ENCODE data around the gene TUBGCP2. TPM values are rescaled to one million over a fixed set of nuclear protein-coding genes. Genes with fewer than 3 reads are reported as not detected.

The TUBGCP2 gene
- total RNA-seq, 1 donor from 2014 or later: 39.4 TPM

GRCh38 chr10:133346413-133346812 lies 37.7 kb upstream of the TUBGCP2 start:
- intact Hi-C loops (cut with DNase I): no loop called here
- no peak for DNase-seq (ENCODE audit: low spot score)

- DNase-seq (ENCODE audit: low spot score): no peak
- intact Hi-C loops (cut with DNase I): no loop called here
Measured at GRCh38 chr10:133344236-133344635, 35.6 kb upstream of the TUBGCP2 start.

GRCh38 chr10:133343558-133343957 lies 34.9 kb upstream of the TUBGCP2 start:
- intact Hi-C loops (cut with DNase I): no loop called here
- DNase-seq (ENCODE audit: low spot score): no peak

GRCh38 chr10:133342942-133343341 lies 34.3 kb upstream of the TUBGCP2 start:
- DNase-seq (ENCODE audit: low spot score): no peak
- intact Hi-C loops (cut with DNase I): no loop called here

DNA sequence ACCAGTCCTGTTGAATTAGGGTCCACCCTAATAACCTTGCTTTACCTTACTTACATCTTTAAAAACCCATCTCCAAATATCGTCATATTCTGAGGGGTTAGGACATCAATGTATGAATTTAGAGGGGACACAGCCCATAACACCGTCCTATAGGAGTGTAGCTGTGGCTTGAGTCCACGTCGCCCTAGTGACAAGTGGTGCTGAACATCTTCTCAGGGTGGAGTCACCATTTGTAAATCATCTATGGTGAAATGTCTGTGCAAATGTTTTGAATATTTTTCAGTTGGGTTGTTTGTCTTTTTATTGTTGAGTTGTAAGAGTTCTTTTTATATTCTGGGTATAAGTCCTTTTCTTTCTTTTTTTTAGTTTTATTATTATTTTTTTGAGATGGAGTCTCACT lies 33.3 kb upstream of the TUBGCP2 start:
- intact Hi-C loops (cut with DNase I): no loop called here
- no peak for DNase-seq (ENCODE audit: low spot score)

GRCh38 chr10:133339708-133340380 lies 31.2 kb upstream of the TUBGCP2 start:
- intact Hi-C loops (cut with DNase I): no loop called here
- no peak for DNase-seq (ENCODE audit: low spot score)

- DNase-seq (ENCODE audit: low spot score): no peak
- intact Hi-C loops (cut with DNase I): no loop called here
Measured at GRCh38 chr10:133338080-133339071, 29.7 kb upstream of the TUBGCP2 start.

DNA sequence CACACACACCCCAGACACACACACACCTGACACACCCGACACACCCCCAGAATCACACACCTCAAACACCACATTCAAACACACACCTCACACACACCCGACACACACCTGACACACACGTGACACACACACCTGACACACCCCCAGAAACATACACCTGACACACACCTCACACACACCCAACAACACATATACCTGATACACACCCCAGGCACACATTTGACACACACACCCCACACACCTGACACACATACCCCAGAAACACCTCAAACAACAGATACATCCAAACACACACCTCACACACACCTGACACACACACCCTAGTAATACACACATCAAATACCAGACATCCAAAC lies 28.7 kb upstream of the TUBGCP2 start:
- intact Hi-C loops (cut with DNase I): no loop called here
- DNase-seq (ENCODE audit: low spot score): no peak

DNA sequence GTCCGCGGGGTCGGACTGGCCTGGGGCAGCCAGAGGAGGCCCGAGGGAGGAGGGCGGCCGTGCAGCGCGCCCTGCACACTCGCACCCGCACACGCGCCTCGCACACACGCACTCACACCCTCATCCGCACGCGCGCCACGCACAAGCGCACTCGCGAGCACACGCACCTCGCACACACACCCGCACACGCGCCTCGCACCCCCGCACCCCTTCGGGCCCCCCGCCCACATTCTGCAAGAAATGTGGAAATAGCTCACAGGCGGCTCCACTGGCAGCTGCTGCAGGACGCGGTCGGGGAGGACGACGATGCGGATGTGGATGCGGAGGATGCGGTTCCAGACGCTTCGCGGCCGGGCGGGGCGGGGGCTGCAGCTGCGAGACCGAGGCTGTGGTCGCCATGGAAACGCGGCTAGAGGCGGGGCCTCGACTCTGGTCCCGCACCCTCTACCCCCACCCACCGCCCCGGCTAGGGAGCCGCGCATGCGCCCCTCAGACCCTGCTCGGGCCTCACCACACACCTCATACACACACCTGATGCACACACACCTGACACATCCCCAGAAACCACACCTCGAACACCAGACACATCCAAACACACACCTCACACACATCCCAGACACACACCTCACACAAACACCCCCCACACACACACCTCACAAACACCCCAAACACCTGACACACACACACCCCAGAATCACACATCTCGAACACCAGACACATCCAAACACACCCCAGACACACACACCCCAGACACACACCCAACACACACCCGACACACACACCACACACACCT lies 28.1 kb upstream of the TUBGCP2 start, which contains the start of gene CALY:
Gene CALY, minus strand, starts transcription at position 320 of the 793 bp plus-strand sequence. CDS start 7,907 bp downstream, outside the sequence.
- no peak for DNase-seq (ENCODE audit: low spot score)
- intact Hi-C loops (cut with DNase I): no loop called here

GRCh38 chr10:133336118-133336576 lies 27.5 kb upstream of the TUBGCP2 start:
- DNase-seq (ENCODE audit: low spot score): no peak
- intact Hi-C loops (cut with DNase I): no loop called here

DNA sequence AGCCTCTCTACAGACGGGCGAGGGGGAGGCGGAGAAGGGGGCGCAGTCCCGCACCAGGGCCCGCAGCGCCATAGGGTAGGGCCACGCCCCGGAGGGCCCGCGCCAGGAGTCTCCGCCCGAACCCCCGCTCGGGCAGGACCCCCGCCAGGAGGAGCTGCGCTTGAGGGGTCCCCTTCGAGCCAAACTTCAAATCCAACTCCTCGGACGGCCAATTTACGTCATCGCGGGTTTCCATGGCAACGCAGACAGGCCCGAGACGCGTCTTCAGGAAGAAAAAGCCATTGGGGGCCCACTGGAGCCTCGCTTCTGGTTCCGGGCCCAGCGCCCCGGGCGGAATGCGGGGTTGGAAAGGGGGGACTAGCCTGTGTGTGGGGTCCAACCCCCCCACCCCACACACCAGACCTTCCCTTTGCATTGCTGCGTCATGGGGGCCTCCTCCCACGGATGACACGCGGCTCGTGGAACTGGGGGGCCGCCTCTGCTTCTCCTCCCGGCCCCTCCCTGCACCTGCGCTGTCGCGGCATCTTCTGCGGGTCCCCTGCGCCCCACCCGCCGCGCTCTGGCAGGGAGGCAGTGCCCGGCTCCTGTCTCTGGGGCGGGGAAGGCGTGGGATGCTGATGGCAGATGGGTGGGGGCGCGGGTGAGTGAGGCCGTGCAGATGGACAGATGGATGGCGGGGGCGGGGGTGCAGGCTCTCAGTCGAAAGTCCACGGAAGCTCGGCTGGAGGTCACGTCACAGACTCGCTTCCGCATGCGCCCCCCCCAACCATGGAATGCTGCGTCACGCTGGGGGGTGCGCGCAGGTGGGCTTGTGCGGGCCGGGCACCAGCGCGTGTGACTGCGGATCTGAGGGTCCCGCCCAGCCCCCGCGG lies 26.8 kb upstream of the TUBGCP2 start:
- DNase-seq (ENCODE audit: low spot score): no peak

GRCh38 chr10:133334503-133335245 lies 26.0 kb upstream of the TUBGCP2 start:
- DNase-seq (ENCODE audit: low spot score): no peak
- intact Hi-C loops (cut with DNase I): no loop called here

More for the DNA sequence above, 26.8 kb upstream of the TUBGCP2 start:
- intact Hi-C loops (cut with DNase I): no loop called here

- no peak for DNase-seq (ENCODE audit: low spot score)
- intact Hi-C loops (cut with DNase I): no loop called here
Measured at GRCh38 chr10:133332936-133333699, 24.4 kb upstream of the TUBGCP2 start.

- DNase-seq (ENCODE audit: low spot score): peak; percentile 90
- intact Hi-C loops (cut with DNase I): no loop called here
Measured at GRCh38 chr10:133329491-133330202, 21.0 kb upstream of the TUBGCP2 start.

DNA sequence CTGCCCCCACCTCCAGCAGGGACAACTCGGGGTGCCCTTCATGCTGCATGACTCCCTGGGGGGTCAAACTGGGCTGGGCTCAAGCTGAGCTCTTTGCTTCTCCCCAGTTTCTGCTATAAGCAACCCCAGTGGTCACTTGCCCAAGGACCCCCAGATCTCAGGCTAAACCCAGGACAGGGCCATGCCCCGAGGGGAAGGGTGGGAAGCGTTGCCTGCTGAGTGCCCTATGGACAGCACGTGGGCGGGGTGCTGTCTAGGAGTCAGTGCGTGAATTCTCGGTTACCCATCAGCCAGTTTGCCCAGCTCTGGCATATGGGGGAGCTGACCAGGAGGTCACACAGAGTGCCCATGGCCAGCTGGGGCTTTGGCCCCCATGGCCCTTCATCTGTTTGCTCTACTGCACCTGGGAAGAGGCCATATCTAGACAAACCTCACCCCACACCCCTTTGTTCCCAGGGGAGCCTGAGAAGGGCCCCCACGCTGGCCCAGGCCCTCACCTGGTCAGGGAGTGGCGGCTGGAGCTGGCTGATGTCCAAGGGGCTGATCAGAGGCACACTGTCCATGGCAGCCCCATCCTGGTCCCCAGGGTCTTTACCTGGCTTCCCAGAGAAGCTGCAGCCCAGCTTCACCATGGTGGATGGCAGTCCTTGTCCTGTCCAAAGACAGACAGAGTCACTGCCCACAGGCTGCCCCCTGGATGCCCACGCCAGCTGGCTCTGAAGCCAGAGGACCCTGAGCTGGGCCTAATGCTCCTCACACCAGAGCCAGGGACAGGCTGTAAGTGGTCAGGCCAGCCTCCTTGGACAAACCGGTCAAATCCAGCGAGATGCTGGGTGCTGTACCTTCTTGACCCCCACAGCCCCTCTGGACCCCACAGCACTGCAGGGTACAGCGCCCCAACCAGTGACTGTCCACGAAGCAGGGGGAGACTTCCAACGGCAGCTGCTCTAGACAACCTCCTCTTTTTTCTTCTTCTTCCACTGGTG lies 20.0 kb upstream of the TUBGCP2 start:
- intact Hi-C loops (cut with DNase I): no loop called here
- DNase-seq (ENCODE audit: low spot score): no peak

Data from cardiac septum (tissue), 1 donor.